Right renal cortex interstitium (tissue), 3 donors: ENCODE results near the gene FSHB. TPM values are rescaled to one million over a fixed set of nuclear protein-coding genes. Genes with fewer than 3 reads are reported as not detected.
"Not testable (repeated sequence)": the region's sequence is repeated elsewhere in the genome, so short reads cannot be mapped to it uniquely, and the experiment has no call there.

Source experiments
- DNase-seq, 3 donors: peaks; one replicate each; pipeline ENCODE4 v3.0.0-alpha.2; 2013; ENCODE audit warnings: low read depth in 3 of 3, low spot score in 2 of 3
- polyA plus RNA-seq, 3 donors: library from polyadenylated mRNA; unstranded; fragments of 120-200 nt; gene quantifications; one replicate each; pipeline ENCODE4 v1.2.1, GENCODE V29; 2013; ENCODE audit not compliant: insufficient read length in 3 of 3

FSHB gene
- polyA plus RNA-seq, 3 donors: not detected

DNA sequence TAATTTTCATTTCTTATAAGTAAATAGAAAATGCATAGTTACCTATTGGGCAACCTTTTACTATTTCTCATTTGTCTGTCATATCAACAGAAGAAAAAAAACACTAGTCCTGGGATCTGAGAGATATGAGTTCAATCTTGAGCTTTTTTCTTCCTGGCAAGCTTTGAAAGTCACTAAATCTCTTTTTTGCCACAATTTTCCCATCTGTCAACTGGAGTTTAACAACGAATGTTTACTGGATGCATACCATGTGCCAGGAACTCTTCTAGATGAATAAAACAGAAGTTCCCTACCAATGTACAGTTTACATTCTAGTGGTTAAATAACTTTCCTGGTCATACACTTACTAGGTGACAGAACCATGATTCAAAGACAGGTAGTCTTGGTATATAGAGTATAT is 31.0 kb downstream of the FSHB start:
- DNase-seq: no peak

DNA sequence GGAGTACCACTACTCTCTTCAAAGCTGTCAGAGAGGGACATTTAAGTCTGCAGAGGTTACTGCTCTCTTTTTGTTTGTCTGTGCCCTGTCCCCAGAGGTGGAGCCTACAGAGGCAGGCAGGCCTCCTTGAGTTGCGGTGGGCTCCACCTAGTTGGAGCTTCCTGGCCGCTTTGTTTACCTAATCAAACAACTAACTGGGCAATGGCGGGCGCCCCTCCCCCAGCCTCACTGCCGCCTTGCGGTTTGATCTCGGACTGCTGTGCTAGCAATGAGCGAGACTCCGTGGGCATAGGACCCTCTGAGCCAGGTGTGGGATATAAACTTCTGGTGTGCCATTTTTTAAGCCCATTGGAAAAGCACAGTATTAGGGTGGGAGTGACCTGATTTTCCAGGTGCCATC is 37.8 kb downstream of the FSHB start:
- not testable (repeated sequence) for DNase-seq

DNA sequence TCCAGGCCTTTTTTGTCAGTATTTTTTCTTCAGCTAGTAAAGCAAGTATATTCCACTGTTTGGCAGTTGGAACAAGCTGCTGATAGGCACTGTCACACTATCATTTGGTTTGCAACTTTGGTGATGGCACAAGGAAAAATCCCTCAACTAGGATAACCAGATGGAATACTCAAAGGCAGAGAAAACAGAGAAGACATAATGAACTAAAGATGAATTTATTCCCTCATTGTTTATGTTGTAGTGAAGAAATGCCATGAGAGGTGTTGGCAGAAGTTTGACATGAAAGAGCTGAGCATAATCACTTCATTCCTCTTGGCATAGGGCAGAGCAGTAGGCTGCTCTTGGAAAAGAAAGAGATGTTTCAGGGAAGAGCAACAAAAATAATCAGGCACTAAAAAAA is 39.9 kb downstream of the FSHB start:
- DNase-seq: no peak

DNA sequence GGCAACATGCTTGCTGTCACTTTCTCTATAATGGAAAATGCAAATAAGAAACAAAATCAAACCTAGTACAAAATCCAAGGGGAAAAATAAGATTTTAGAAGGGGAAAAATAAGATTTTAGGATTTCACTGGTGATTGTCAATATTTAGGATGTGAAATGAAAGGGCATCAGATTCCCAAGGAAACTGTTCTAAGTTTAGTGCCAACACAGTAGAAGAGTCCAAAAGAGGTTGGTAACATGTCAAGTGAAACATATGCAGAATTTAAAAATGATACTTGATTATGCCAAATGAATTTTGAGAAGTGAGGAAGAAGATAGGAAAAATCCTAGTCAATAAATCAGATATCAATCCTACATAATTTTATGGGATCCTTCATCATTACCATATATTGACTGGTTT is 46.4 kb downstream of the FSHB start:
- DNase-seq: no peak

DNA sequence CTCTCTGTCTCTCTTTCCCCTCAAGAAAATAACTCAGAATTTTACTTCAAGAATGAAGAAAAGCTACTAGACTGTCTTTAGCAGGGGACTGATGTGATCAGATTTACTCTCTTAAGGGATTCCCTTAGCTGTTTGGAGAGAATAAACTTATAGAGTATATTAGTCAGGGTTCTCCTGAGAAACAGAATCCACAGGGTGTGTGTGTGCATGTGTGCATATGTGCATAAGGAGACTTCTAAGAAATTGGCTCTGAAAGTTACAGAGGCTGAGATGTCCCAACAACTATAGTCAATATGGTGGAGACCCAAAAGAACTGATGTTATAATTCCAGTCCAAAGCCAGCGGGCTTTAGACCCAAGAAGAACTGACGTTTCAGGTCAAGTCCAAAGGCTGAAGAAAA is 49.0 kb downstream of the FSHB start:
- DNase-seq: no peak

DNA sequence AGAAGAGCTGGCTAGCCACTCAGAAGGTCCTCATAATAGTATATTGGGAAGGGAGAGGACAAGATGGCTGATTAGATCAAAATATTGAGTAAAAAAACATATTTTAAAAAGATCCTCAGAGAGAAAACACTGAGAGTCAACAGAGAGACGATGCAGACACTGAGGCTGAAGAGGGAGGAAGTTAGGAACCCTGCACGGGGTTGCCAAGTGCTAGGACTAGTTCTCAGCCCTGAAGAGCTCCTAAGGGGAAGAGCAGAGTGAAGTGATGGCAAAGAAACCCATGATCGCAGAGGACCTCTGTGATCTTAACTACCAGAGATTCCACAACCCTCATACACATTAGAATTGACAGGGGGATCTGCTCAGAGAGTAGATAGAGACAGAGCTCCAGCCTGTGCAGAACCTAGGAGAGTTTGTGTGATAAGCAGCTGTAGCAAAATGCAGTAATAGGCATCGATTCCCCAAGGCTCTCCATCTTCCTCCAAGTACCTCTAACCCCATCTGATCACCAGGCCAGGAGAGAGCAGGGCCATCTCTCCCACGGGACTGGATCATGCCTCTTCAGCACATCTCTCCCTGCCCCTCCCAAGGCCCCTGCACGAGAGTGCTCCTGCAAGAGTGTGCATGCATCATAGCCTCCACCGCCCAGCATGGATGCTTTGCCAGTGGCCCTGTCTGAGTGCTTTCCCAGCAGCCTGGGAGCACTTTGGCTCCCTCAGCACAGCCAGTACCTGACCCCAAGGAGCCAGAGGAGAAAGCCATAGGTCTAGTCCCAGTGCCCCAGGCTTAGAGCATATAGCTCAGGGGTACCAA is 50.9 kb downstream of the FSHB start:
- no peak for DNase-seq

DNA sequence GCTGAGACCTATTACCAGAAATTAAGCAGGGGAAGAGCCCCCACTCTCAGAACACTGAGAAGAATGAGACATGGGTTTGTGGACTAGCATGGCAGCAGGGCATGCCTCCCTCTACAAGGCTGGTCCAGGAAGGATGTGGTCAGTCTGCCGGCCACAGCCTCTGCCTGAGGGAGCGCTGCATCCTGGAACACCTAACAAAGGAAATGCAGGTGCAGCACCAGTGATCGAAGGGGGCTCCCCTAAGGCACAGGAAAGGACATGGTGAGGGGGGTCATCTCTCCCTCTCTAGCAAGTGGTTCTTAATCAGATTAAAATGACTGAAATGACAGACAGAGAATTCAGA is 51.4 kb downstream of the FSHB start:
- DNase-seq: no peak

Other genes with a start within 250 kb of the FSHB start
- gene KCNA4, start 214.0 kb upstream of the FSHB start, polyA plus RNA-seq: under 1 TPM; 0.14 to 0.29 (median 0.18) TPM
- 10 to 100 TPM; 63.0 to 68.2 (median 63.4) TPM for gene ARL14EP, start 92.1 kb downstream of the FSHB start, polyA plus RNA-seq